ENCODE results near the gene EPG5.

DNA sequence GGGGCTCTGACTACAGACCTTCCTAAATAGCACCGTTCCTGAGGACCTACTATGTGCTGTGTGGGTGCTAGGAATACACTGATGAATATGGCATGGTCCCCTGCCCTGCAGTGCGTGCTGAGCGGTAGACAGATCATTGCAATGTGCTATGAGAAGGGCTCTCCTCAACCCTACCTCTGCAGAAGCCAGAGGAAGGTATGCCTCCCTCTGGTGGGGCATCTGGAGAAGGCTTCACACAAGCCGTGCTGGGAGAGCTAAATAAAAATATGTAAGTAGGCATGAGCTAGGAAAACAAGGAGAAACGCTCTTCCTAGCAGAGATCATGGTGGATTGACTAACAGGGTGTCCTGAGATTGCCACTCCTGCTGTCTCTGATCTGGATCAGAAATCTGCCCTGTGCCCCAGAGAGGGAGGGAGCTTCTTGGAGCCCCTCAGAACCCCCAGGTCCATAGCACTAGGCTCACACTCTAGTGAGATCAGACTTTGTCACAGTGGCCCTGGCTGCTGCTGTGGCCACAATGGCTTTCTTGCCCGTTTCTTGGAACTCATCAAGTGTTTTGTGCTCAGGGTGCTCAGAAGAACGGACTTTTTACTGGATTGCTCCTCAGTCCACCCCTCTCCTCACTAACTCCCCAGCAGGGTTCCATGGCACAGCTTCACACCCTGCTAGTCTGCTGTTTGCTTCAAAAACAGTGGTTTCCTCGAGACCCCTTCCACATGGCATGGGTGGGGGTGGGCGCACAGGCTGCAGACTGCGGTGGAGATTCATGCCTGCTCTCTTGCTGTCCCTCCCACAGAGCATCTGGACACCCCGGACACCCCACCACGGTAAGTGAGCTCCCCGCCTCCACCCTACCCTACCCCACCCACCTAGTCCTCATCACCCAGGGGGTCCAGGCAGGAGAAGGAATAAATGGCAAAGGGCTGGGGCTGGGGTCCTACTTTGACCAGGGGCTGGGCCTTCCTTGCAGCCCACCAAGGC lies 127.4 kb downstream of the EPG5 start:
- TF ChIP-seq ZNF57 (CRISPR knock-in tag; IDR thresholded peaks at IDR 0.05) (no peak), JUND (IDR thresholded peaks at IDR 0.05; ENCODE audit: borderline replicate concordance, low read depth, low read length) (no peak), JUND (tag; IDR thresholded peaks at IDR 0.05; ENCODE audit: borderline replicate concordance, low read depth, low read length) (no peak), JUN (IDR thresholded peaks at IDR 0.05; ENCODE audit: borderline replicate concordance, low read depth, low read length) (no peak), JUN (CRISPR knock-in tag; IDR thresholded peaks at IDR 0.05; ENCODE audit: borderline replicate concordance) (no peak), YY1 (IDR thresholded peaks at IDR 0.05; ENCODE audit: borderline replicate concordance in 1 of 3, control insufficient read depth in 1 of 3, extremely low read depth in 1 of 3, insufficient read depth in 3 of 3, insufficient read length in 1 of 3, insufficient replicate concordance in 2 of 3, low read depth in 1 of 3, low read length in 2 of 3) (no peak), FOS (IDR thresholded peaks at IDR 0.05; ENCODE audit: extremely low read depth, insufficient read length) (no peak), ZNF212 (CRISPR knock-in tag; IDR thresholded peaks at IDR 0.05) (no peak), COPS2 (conservative IDR thresholded peaks at IDR 0.05) (no peak), MYNN (IDR thresholded peaks at IDR 0.05) (no peak), MYNN (CRISPR knock-in tag; IDR thresholded peaks at IDR 0.05) (no peak), ZBTB1 (CRISPR knock-in tag; IDR thresholded peaks at IDR 0.05; ENCODE audit: borderline replicate concordance, low read depth) (no peak)
- TF ChIP-seq, protein P1, sequence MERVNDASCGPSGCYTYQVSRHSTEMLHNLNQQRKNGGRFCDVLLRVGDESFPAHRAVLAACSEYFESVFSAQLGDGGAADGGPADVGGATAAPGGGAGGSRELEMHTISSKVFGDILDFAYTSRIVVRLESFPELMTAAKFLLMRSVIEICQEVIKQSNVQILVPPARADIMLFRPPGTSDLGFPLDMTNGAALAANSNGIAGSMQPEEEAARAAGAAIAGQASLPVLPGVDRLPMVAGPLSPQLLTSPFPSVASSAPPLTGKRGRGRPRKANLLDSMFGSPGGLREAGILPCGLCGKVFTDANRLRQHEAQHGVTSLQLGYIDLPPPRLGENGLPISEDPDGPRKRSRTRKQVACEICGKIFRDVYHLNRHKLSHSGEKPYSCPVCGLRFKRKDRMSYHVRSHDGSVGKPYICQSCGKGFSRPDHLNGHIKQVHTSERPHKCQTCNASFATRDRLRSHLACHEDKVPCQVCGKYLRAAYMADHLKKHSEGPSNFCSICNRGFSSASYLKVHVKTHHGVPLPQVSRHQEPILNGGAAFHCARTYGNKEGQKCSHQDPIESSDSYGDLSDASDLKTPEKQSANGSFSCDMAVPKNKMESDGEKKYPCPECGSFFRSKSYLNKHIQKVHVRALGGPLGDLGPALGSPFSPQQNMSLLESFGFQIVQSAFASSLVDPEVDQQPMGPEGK (CRISPR knock-in tag; IDR thresholded peaks at IDR 0.05; ENCODE audit: borderline replicate concordance), result no peak
- TF ChIP-seq, protein P2, sequence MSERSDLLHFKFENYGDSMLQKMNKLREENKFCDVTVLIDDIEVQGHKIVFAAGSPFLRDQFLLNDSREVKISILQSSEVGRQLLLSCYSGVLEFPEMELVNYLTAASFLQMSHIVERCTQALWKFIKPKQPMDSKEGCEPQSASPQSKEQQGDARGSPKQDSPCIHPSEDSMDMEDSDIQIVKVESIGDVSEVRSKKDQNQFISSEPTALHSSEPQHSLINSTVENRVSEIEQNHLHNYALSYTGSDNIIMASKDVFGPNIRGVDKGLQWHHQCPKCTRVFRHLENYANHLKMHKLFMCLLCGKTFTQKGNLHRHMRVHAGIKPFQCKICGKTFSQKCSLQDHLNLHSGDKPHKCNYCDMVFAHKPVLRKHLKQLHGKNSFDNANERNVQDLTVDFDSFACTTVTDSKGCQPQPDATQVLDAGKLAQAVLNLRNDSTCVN (CRISPR knock-in tag; IDR thresholded peaks at IDR 0.05), result no peak
